Muscle of leg (tissue), 11 donors: ENCODE data around the gene EHBP1. TPM values are rescaled to one million over a fixed set of nuclear protein-coding genes. Genes with fewer than 3 reads are reported as not detected.
"Not testable (repeated sequence)": the region's sequence is repeated elsewhere in the genome, so short reads cannot be mapped to it uniquely, and the experiment has no call there.

Experiments used
- DNase-seq: peaks from one replicate; pipeline ENCODE4 v3.0.0; 2013
- H3K27ac ChIP-seq: one replicate; pipeline ENCODE4 v1.5.1; 2013; ENCODE audit warnings: mild to moderate bottlenecking, low read length, control low read depth
- H3K27me3 ChIP-seq: one replicate; pipeline ENCODE4 v1.6.1; 2013; ENCODE audit warnings: low read length; ENCODE audit not compliant: control insufficient read depth, insufficient read depth
- H3K36me3 ChIP-seq: one replicate; pipeline ENCODE4 v1.6.1; 2013; ENCODE audit warnings: low read length; ENCODE audit not compliant: control insufficient read depth, insufficient read depth
- H3K4me1 ChIP-seq: one replicate; pipeline ENCODE4 v1.6.1; 2013; ENCODE audit warnings: low read length; ENCODE audit not compliant: control insufficient read depth, insufficient read depth
- H3K4me3 ChIP-seq: one replicate; pipeline ENCODE4 v1.5.1; 2013; ENCODE audit warnings: low read length, control low read depth
- H3K9me3 ChIP-seq: replicated peaks from 2 replicates; pipeline ENCODE4 v1.6.1; 2013; ENCODE audit warnings: low read depth, low read length; ENCODE audit not compliant: control insufficient read depth
- WGBS: methylation state at CpG from one replicate; pipeline ENCODE4 v1.1.5; 2013; ENCODE audit warnings: missing lambda C conversion rate; ENCODE audit not compliant: insufficient coverage; 5-methylcytosine and 5-hydroxymethylcytosine counted together
- polyA plus RNA-seq, 8 donors: library from polyadenylated mRNA; unstranded; fragments of 120-200 nt; gene quantifications; one replicate each; pipeline versions ENCODE4 v1.2.1 to v1.2.3, GENCODE V29; 2013; ENCODE audit warnings: inconsistent platforms in 1 of 8, low replicate concordance in 1 of 8; ENCODE audit not compliant: insufficient read length in 8 of 8, insufficient read depth in 1 of 8
- total RNA-seq: library from RNA; stranded (reverse); fragments of 120-200 nt; gene quantifications from one replicate; pipeline ENCODE4 v1.2.4, GENCODE V29; 2013

The EHBP1 gene
- total and polyA plus RNA-seq, 9 donors = 21.8 to 41.1 (median 31.4) TPM

DNA sequence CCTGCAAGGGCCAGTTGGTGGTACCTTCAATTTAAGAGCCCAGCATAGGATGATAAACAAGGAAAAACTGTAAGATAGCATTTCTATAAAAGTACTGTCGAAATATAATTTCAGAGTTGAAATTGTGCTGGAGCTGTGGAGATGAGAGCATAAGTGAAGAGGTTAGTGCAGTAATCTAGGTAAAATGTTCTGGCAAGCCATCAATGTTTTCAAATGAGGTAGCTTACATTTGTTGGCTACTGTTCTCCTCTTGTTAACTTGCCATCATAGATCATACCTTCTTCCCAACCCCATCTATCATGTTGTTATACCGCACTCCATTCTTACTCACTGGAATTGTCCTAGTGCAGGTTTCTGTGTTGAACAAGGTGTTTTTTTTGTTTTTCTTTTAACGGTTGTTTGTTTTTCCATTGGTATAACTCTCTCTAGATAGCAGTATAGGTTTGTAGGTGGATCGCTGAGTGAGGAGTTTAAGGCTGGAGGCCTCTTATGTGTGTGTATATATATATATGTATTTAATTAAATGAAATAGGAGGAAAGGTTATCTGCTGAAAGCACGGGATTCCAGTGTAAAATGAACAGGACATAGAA is 40.5 kb downstream of the EHBP1 start:
- Histone ChIP-seq H3K4me1 (no peaks in the 10 kb centered on the region), H3K27me3 (no peaks in the 10 kb centered on the region), H3K36me3 (no peaks in the 10 kb centered on the region), H3K4me3 (no peak overlapping the region), H3K27ac (no peak overlapping the region), H3K9me3 (no peaks in the 10 kb centered on the region)
- 100% methylated on average over 1 of the region's 5 CpGs for WGBS
- no peak for DNase-seq

DNA sequence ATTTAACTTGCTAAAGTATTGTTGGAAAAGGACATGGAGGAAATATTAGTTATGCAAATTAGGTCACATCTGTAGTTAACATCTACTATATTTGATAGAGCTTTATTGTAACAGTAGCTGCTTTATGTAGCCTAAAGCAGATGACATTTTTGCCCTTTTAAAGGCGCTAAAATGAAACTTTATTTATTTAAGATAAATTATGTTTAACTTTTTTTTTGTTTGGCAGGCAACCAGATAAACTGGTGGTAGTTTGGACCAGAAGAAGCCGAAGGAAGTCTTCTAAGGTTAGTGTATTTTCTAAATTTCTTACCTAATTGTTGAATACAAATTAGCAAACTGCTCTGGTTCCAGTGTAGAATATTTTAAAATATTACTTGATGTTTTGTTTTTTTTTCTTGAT is 41.7 kb downstream of the EHBP1 start:
- no peaks in the 10 kb centered on the region for H3K4me1 ChIP-seq
- no peak overlapping the region for H3K27ac ChIP-seq
- no peak for DNase-seq
- no peaks in the 10 kb centered on the region for H3K27me3 ChIP-seq
- no peaks in the 10 kb centered on the region for H3K36me3 ChIP-seq
- no peaks in the 10 kb centered on the region for H3K9me3 ChIP-seq
- WGBS = no CpG with 5 or more reads among the region's 2 CpGs
- H3K4me3 ChIP-seq = no peak overlapping the region

DNA sequence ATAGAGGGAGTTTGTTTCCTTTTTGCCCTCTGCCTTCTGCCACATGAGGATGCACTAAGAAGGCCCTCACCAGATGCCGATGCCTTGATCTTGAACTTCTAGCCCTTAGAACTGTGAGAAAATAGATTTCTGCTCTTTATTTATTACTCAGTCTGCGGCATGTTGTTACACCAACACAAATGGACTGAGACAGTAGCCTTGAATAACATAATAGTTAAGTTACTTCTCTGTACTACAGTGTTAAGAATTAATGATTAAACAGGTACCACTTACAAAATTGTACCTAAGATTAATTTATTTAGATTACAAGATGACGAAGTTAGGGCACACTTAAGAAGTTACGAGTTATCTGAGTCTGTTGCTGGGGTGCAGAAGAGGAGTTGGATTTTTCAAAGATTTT is 42.4 kb downstream of the EHBP1 start:
- H3K27ac ChIP-seq = no peak overlapping the region
- H3K36me3 ChIP-seq = no peaks in the 10 kb centered on the region
- H3K9me3 ChIP-seq = no peaks in the 10 kb centered on the region
- no peak overlapping the region for H3K4me3 ChIP-seq
- WGBS = no CpG with 5 or more reads among the region's 4 CpGs
- H3K27me3 ChIP-seq = no peaks in the 10 kb centered on the region
- no peaks in the 10 kb centered on the region for H3K4me1 ChIP-seq
- DNase-seq = no peak

DNA sequence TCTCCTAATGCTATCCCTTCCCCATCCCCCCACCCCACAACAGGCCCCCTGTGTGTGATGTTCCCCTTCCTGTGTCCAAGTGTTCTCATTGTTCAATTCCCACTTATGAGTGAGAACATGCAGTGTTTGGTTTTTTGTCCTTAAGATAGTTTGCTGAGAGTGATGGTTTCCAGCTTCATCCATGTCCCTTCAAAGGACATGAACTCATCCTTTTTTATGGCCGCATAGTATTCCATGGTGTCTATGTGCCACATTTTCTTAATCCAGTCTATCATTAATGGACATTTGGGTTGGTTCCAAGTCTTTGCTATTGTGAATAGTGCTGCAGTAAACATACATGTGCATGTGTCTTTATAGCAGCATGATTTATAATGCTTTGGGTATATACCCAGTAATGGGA is 43.6 kb downstream of the EHBP1 start:
- H3K9me3 ChIP-seq, H3K4me1 ChIP-seq, DNase-seq, H3K27ac ChIP-seq, H3K27me3 ChIP-seq, H3K36me3 ChIP-seq, H3K4me3 ChIP-seq: not testable (repeated sequence)
- WGBS = no CpG with 5 or more reads among the region's 1 CpG

DNA sequence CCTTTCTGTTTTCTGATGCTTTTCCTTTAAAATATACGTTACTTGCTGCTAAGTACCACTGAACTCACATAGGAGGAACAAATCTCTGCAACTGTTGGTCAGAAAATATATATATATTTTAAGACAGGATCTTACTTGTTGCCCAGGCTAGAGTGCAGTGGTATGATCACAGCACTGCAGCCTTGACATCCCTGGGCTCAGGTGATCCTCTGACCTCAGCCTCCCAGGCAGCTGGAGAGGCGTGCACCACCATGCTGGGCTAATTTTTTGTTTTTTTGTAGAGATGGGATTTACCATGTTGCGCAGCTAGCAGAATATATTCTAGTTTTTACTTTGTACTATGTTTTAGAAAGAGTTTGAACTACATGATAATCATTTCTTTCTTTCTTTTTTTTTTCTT is 51.5 kb downstream of the EHBP1 start:
- no CpG with 5 or more reads among the region's 3 CpGs for WGBS
- no peaks in the 10 kb centered on the region for H3K4me1 ChIP-seq
- no peak overlapping the region for H3K27ac ChIP-seq
- no peaks in the 10 kb centered on the region for H3K36me3 ChIP-seq
- no peak for DNase-seq
- H3K9me3 ChIP-seq = peaks cover 8% of the 10 kb centered on the region
- no peaks in the 10 kb centered on the region for H3K27me3 ChIP-seq
- no peak overlapping the region for H3K4me3 ChIP-seq

DNA sequence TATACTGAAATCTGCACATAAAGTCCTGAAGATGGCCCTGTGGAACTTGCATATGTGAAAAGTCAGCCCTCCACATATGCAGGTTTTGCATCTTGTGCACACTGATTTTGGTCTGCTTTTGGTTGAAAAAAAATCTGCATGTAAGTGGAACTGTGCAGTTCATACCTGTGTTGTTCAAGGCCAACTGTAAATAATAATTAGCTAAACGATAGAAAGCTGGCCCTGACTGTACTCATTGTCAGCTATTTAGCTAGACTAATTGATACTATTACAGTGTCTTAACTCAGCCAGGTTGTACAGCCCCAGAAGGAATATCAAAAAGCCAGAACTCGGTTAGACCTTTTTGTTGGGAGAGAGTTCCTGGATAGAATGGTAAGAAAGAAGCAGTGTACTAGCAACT is 54.5 kb downstream of the EHBP1 start:
- WGBS = no CpG with 5 or more reads among the region's 2 CpGs
- H3K9me3 ChIP-seq = no peaks in the 10 kb centered on the region
- no peak overlapping the region for H3K27ac ChIP-seq
- no peaks in the 10 kb centered on the region for H3K27me3 ChIP-seq
- no peaks in the 10 kb centered on the region for H3K36me3 ChIP-seq
- H3K4me3 ChIP-seq = no peak overlapping the region
- no peak for DNase-seq
- no peaks in the 10 kb centered on the region for H3K4me1 ChIP-seq

DNA sequence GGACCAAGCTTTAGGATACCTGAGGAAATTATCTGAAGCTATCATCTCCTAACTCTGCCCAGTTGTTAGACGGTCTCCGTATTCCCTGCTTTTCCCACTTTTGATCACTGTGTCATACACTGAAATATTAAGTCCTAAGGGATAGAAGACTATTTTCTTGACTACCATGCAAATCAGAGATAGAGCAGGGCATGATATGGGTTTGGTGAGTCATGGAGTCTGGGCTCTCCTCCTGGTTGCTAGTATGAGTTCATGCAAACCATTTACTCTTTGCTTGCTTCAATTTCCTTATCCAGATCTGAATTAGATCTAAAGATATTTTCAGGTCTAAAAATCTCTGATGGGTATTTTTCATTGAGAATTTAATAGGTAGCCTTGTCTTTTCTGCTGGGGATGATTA is 55.0 kb downstream of the EHBP1 start:
- Histone ChIP-seq H3K4me3 (no peak overlapping the region), H3K27ac (no peak overlapping the region), H3K36me3 (no peaks in the 10 kb centered on the region), H3K27me3 (no peaks in the 10 kb centered on the region), H3K4me1 (no peaks in the 10 kb centered on the region), H3K9me3 (no peaks in the 10 kb centered on the region)
- DNase-seq = no peak
- no CpG with 5 or more reads among the region's 2 CpGs for WGBS

DNA sequence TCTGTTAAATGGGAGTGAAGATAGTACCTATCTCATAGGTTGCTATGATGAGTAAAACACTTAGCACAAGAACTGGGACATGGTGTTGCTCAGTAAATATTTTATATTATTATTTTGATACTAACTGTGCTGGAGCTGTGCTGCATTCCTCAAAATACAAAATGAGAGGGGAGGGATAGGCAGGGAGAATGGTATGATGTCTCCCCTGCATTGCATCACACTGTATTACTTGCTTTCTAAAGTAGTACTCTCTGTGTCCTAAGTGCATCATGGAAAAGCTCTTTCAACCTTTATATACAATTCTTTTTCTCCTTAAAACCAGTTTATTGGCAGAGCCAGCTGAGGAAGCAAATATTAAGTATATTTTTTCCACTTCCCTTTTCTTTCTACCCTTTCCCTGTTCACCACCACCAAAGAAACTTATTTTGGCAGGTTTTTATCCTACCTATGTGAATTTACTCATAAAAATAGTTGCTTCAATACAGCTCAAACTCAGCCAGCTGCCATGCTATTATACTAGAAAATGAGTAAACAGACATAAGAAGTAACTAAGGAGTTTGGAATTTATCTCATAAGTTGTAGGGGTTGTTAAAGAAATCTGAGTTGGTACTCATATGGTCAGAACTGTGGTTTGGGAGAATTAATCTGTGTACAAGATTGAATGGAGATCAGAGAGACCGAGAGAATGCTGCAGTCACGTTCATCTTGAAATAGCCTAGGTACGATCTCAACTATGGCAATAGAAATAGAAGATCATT is 60.3 kb downstream of the EHBP1 start:
- H3K4me1 ChIP-seq = no peaks in the 10 kb centered on the region
- no peak for DNase-seq
- no peak overlapping the region for H3K27ac ChIP-seq
- peaks cover 5% of the 10 kb centered on the region for H3K9me3 ChIP-seq
- WGBS = 100% methylated on average over 1 of the region's 3 CpGs
- no peaks in the 10 kb centered on the region for H3K36me3 ChIP-seq
- no peak overlapping the region for H3K4me3 ChIP-seq
- H3K27me3 ChIP-seq = no peaks in the 10 kb centered on the region

DNA sequence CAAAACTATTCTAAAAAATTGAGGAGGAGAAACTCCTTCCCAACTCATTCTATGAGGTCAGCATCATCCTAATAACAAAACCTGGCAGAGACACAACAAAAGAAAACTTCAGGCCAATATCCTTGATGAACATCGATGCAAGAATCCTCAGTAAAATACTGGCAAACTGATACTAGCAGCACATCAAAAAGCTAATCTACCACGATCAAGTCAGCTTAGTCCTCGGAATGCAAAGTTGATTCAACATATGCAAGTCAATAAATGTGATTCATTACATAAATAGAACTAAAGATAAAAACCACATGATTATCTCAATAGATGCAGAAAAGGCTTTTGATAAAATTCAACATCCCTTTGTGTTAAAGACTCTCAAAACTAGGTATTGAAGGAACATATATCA is 63.1 kb downstream of the EHBP1 start:
- no peak for DNase-seq
- Histone ChIP-seq H3K4me1 (no peaks in the 10 kb centered on the region), H3K36me3 (no peaks in the 10 kb centered on the region), H3K27ac (no peak overlapping the region), H3K27me3 (no peaks in the 10 kb centered on the region), H3K9me3 (peaks cover 5% of the 10 kb centered on the region), H3K4me3 (no peak overlapping the region)
- no CpG with 5 or more reads among the region's 3 CpGs for WGBS

DNA sequence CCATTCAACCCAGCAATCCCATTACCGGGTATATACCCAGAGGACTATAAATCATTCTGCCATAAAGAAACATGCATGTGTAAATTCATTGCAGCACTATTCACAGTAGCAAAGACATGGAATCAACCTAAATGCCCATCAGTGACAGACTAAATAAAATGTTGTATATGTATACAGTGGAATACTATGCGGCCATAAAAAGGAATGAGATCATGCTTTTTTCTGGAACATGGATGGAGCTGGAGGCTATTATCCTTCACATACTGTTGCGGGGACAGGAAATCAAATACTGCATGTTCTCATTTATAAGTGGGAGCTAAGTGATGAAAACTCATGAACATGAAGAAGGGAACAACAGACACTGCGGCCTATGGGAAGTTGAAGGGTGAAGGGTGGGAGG is 65.1 kb downstream of the EHBP1 start:
- Histone ChIP-seq H3K27ac (no peak overlapping the region), H3K4me3 (no peak overlapping the region), H3K36me3 (no peaks in the 10 kb centered on the region), H3K4me1 (no peaks in the 10 kb centered on the region), H3K27me3 (no peaks in the 10 kb centered on the region), H3K9me3 (peaks cover 5% of the 10 kb centered on the region)
- 100% methylated on average over 1 of the region's 4 CpGs for WGBS
- no peak for DNase-seq
